Kidney glomerular epithelial cell (primary cell): ENCODE data around the gene MTSS2.

ENCODE experiments used
- DNase-seq: peaks from one replicate; lab custom pipeline; 2025; lab: John Stamatoyannopoulos, UW

The MTSS2 gene

GRCh38 chr16:70715055-70715858, 29.4 kb upstream of the MTSS2 start:
- peak; percentile 92 for DNase-seq

- DNase-seq: no peak
These were observed 28.8 kb upstream of the MTSS2 start for GRCh38 chr16:70714581-70715054.

GRCh38 chr16:70713824-70714223, 28.0 kb upstream of the MTSS2 start:
- DNase-seq: no peak

- no peak for DNase-seq
These were observed 27.5 kb upstream of the MTSS2 start for GRCh38 chr16:70713342-70713741.

- DNase-seq: no peak
These were observed 27.1 kb upstream of the MTSS2 start for GRCh38 chr16:70712942-70713341.

GRCh38 chr16:70712359-70712758, 26.5 kb upstream of the MTSS2 start:
- DNase-seq: no peak

GRCh38 chr16:70711211-70712031, 25.6 kb upstream of the MTSS2 start:
- no peak for DNase-seq

GRCh38 chr16:70710422-70711210, 24.8 kb upstream of the MTSS2 start:
- no peak for DNase-seq

GRCh38 chr16:70709942-70710341, 24.1 kb upstream of the MTSS2 start:
- no peak for DNase-seq

GRCh38 chr16:70709457-70709856, 23.6 kb upstream of the MTSS2 start:
- DNase-seq: no peak

GRCh38 chr16:70708366-70709246, 22.8 kb upstream of the MTSS2 start:
- DNase-seq: no peak

GRCh38 chr16:70706948-70707465, 21.2 kb upstream of the MTSS2 start:
- DNase-seq: peak; percentile 61

GRCh38 chr16:70705056-70705455, 19.2 kb upstream of the MTSS2 start:
- no peak for DNase-seq

- DNase-seq: no peak
These were observed 18.7 kb upstream of the MTSS2 start for GRCh38 chr16:70704586-70704985.

- no peak for DNase-seq
These were observed 18.1 kb upstream of the MTSS2 start for GRCh38 chr16:70703835-70704381.

GRCh38 chr16:70703041-70703834, 17.4 kb upstream of the MTSS2 start:
- peak; percentile 30 for DNase-seq

GRCh38 chr16:70702624-70703023, 16.8 kb upstream of the MTSS2 start:
- DNase-seq: no peak

GRCh38 chr16:70701998-70702397, 16.1 kb upstream of the MTSS2 start:
- no peak for DNase-seq

- DNase-seq: no peak
These were observed 15.7 kb upstream of the MTSS2 start for GRCh38 chr16:70701596-70701995.

- no peak for DNase-seq
These were observed 15.2 kb upstream of the MTSS2 start for GRCh38 chr16:70701036-70701435.
